Stimulated activated CD8-positive, alpha-beta memory T cell treated with anti-CD3 and anti-CD28 coated beads, Interleukin-4, amount 100 ng/mL, for 24 hours (primary cell): ENCODE results near the gene SEMA4D.
"Not testable (repeated sequence)": the region's sequence is repeated elsewhere in the genome, so short reads cannot be mapped to it uniquely, and the experiment has no call there.

Source experiments
- DNase-seq: peaks from one replicate; pipeline ENCODE4 v3.0.0-alpha.2; 2020; ENCODE audit warnings: low read depth

Gene SEMA4D

GRCh38 chr9:89481538-89481915 lies 16.4 kb downstream of the SEMA4D start:
- no peak for DNase-seq

- no peak for DNase-seq
Measured at GRCh38 chr9:89480825-89481537, 16.9 kb downstream of the SEMA4D start.

GRCh38 chr9:89480372-89480771 lies 17.5 kb downstream of the SEMA4D start:
- DNase-seq, result not testable (repeated sequence)

GRCh38 chr9:89479669-89480011 lies 18.3 kb downstream of the SEMA4D start:
- not testable (repeated sequence) for DNase-seq

GRCh38 chr9:89478821-89479668 lies 18.9 kb downstream of the SEMA4D start:
- DNase-seq, result no peak

- no peak for DNase-seq
Measured at GRCh38 chr9:89477811-89478630, 19.9 kb downstream of the SEMA4D start.

GRCh38 chr9:89477384-89477783 lies 20.5 kb downstream of the SEMA4D start:
- DNase-seq, result no peak

GRCh38 chr9:89476546-89476945 lies 21.4 kb downstream of the SEMA4D start:
- no peak for DNase-seq

GRCh38 chr9:89475891-89476440 lies 21.9 kb downstream of the SEMA4D start:
- DNase-seq, result no peak

- no peak for DNase-seq
Measured at GRCh38 chr9:89474939-89475338, 23.0 kb downstream of the SEMA4D start.

GRCh38 chr9:89473762-89474469 lies 24.0 kb downstream of the SEMA4D start:
- no peak for DNase-seq

GRCh38 chr9:89471796-89472320 lies 26.1 kb downstream of the SEMA4D start:
- not testable (repeated sequence) for DNase-seq

- no peak for DNase-seq
Measured at GRCh38 chr9:89471390-89471789, 26.5 kb downstream of the SEMA4D start.

- no peak for DNase-seq
Measured at GRCh38 chr9:89470224-89470839, 27.6 kb downstream of the SEMA4D start.

GRCh38 chr9:89469003-89469402 lies 28.9 kb downstream of the SEMA4D start:
- no peak for DNase-seq

GRCh38 chr9:89468281-89468960 lies 29.5 kb downstream of the SEMA4D start:
- DNase-seq, result no peak

- DNase-seq, result no peak
Measured at GRCh38 chr9:89467278-89467625, 30.7 kb downstream of the SEMA4D start.

- no peak for DNase-seq
Measured at GRCh38 chr9:89466451-89467277, 31.2 kb downstream of the SEMA4D start.

GRCh38 chr9:89465726-89466308 lies 32.1 kb downstream of the SEMA4D start:
- DNase-seq, result no peak
